GM12878 (cell line): Measurements from ENCODE around the gene VPS18. TPM values are rescaled to one million over a fixed set of nuclear protein-coding genes. Genes with fewer than 3 reads are reported as not detected.

ENCODE experiments used
- CEBPZ ChIP-seq: fragments of 150-350 bp; IDR thresholded peaks from 2 replicates; pipeline ENCODE4 v1.6.1; 2016; ENCODE audit warnings: low read depth, low read length
- CHD2 ChIP-seq: IDR thresholded peaks from 2 replicates; pipeline ENCODE4 v1.6.1; 2011; ENCODE audit warnings: low read depth, low read length, improper control_type of control experiment, borderline replicate concordance
- ELK1 ChIP-seq: IDR thresholded peaks from 2 replicates; pipeline ENCODE4 v1.6.1; 2012; ENCODE audit warnings: low read depth, low read length, improper control_type of control experiment
- ESRRA ChIP-seq: IDR thresholded peaks from 2 replicates; pipeline ENCODE4 v1.6.1; 2012; ENCODE audit warnings: mild to moderate bottlenecking, low read length, improper control_type of control experiment
- IRF5 ChIP-seq: fragments of 450-650 bp; IDR thresholded peaks from 2 replicates; pipeline ENCODE4 v1.6.1; 2017; ENCODE audit warnings: borderline replicate concordance
- NR2C2 ChIP-seq: IDR thresholded peaks from 2 replicates; pipeline ENCODE4 v1.6.1; 2011; ENCODE audit warnings: borderline replicate concordance, low read depth; ENCODE audit not compliant: control insufficient read depth, insufficient read length
- PRDM15 ChIP-seq: fragments of 450-650 bp; formaldehyde crosslinking; IDR thresholded peaks from 2 replicates; pipeline ENCODE4 v1.4.0; 2020; ENCODE audit warnings: mild to moderate bottlenecking, moderate library complexity
- RAD51 ChIP-seq: fragments of 450-650 bp; IDR thresholded peaks from 2 replicates; pipeline ENCODE4 v1.6.1; 2016; ENCODE audit warnings: moderate library complexity, mild to moderate bottlenecking, inconsistent platforms
- RELA ChIP-seq: fragments of 450-650 bp; IDR thresholded peaks from 2 replicates; pipeline ENCODE4 v1.8.0; 2014; ENCODE audit warnings: borderline replicate concordance; ENCODE audit not compliant: partially characterized antibody
- RUNX3 ChIP-seq: IDR thresholded peaks from 2 replicates; pipeline ENCODE4 v1.6.1; 2012; ENCODE audit warnings: low read length, inconsistent platforms
- SMAD1 ChIP-seq: fragments of 450-650 bp; IDR thresholded peaks from 2 replicates; pipeline ENCODE4 v1.6.1; 2018; ENCODE audit warnings: mild to moderate bottlenecking, low read depth; ENCODE audit not compliant: partially characterized antibody
- SREBF2 ChIP-seq: IDR thresholded peaks from 2 replicates; pipeline ENCODE4 v1.6.1; 2012; ENCODE audit warnings: mild to moderate bottlenecking, low read length
- SRF ChIP-seq, 2 experiments: IDR thresholded peaks; 2 replicates each; pipeline ENCODE4 v1.6.1; 2011; ENCODE audit warnings: low read depth in 2 of 2, low read length in 2 of 2, mild to moderate bottlenecking in 1 of 2, moderate library complexity in 1 of 2
- TARDBP ChIP-seq: IDR thresholded peaks from 2 replicates; pipeline ENCODE4 v1.6.1; 2016; ENCODE audit warnings: borderline replicate concordance
- TCF3 ChIP-seq: IDR thresholded peaks from 2 replicates; pipeline ENCODE4 v1.6.1; 2012; ENCODE audit warnings: low read depth, mild to moderate bottlenecking, low read length, borderline replicate concordance; ENCODE audit not compliant: insufficient read depth
- USF2 ChIP-seq: IDR thresholded peaks from 2 replicates; pipeline ENCODE4 v1.6.1; 2011; ENCODE audit warnings: low read depth, low read length, improper control_type of control experiment, borderline replicate concordance
- WRNIP1 ChIP-seq: IDR thresholded peaks from 2 replicates; pipeline ENCODE4 v1.6.1; 2011; ENCODE audit warnings: low read depth, low read length, improper control_type of control experiment, borderline replicate concordance
- YBX1 ChIP-seq: fragments of 450-650 bp; IDR thresholded peaks from 2 replicates; pipeline ENCODE4 v1.6.1; 2016; ENCODE audit warnings: antibody characterized with exemption
- YY1 ChIP-seq: IDR thresholded peaks from 2 replicates; pipeline ENCODE4 v1.6.1; 2011; ENCODE audit warnings: low read depth, mild to moderate bottlenecking, low read length
- ZBED1 ChIP-seq: IDR thresholded peaks from 2 replicates; pipeline ENCODE4 v1.6.1; 2016; ENCODE audit warnings: borderline replicate concordance
- ZNF207 ChIP-seq: fragments of 450-650 bp; IDR thresholded peaks from 2 replicates; pipeline ENCODE4 v1.6.1; 2014; ENCODE audit warnings: antibody characterized with exemption, mild to moderate bottlenecking, borderline replicate concordance
- ZNF24 ChIP-seq: fragments of 450-650 bp; IDR thresholded peaks from 2 replicates; pipeline ENCODE4 v1.6.1; 2017; ENCODE audit warnings: antibody characterized with exemption, mild to moderate bottlenecking
- polyA plus RNA-seq, 11 experiments: library from polyadenylated mRNA; depleted of rRNA in 4 of 11; unstranded in 6 of 11; stranded (reverse) in 5 of 11; fragments of >200 nt; fragmentation: Nextera tagmentation in 4 of 11; fragmentation: Illumina TruSeq in 1 of 11; extraction: Ambion mirVana in 4 of 11; extraction: Trizol in 1 of 11; gene quantifications; 1 replicate in 1 of 11; 2 replicates in 10 of 11; pipeline versions ENCODE4 v1.2.1 to v1.2.3, GENCODE V29; 2011 to 2016; ENCODE audit warnings: inconsistent platforms in 2 of 11, missing spikeins in 2 of 11, low read depth in 1 of 11
- total RNA-seq, 4 experiments: library from RNA; depleted of rRNA in 3 of 4; stranded (reverse); fragments of >200 nt in 3 of 4; fragmentation: Illumina TruSeq in 1 of 4; extraction: Trizol in 1 of 4; gene quantifications; 2 replicates each; pipeline versions ENCODE4 v1.2.1 to v1.2.3, GENCODE V29; 2013 to 2021

VPS18 gene
- total and polyA plus RNA-seq, 10 of the 15 experiments (the other 5 are each of a cell fraction or from before 2014, with no cell fraction given) = 0.71 to 20.4 (median 10.6) TPM

- TF ChIP-seq SRF (IDR thresholded peaks at IDR 0.05; ENCODE audit: low read depth in 2 of 2, low read length in 2 of 2) (no peak), TCF3 (no peak), NR2C2 (no peak), ZNF207 (no peak), ZNF24 (no peak), CEBPZ (no peak), ZBED1 (no peak), RELA (no peak), ESRRA (no peak), PRDM15 (CRISPR knock-in tag) (no peak), WRNIP1 (peak; percentile 59; the same call in 1 of the 2 replicates), YY1 (no peak), CHD2 (no peak), SMAD1 (no peak), YBX1 (no peak), TARDBP (no peak), ELK1 (no peak), RUNX3 (peak; percentile 89), USF2 (no peak), SREBF2 (no peak), IRF5 (no peak), RAD51 (no peak)
Measured at GRCh38 chr15:40879609-40880008, 14.6 kb upstream of the VPS18 start (continued).
